KOPT-K1 (cell line): ENCODE measurements around the gene SRSF2.

Source experiments
- H3K27ac ChIP-seq: fragments of 200-600 bp; sonication (generic); 2 replicates; pipeline ENCODE4 v1.5.1; 2016; ENCODE audit warnings: antibody characterized with exemption, mild to moderate bottlenecking, low read depth, low read length; ENCODE audit not compliant: poor library complexity, severe bottlenecking
- H3K36me3 ChIP-seq: fragments of 200-600 bp; sonication (generic); 2 replicates; pipeline ENCODE4 v1.5.1; 2017; ENCODE audit warnings: antibody characterized with exemption, mild to moderate bottlenecking, low read length, moderate library complexity; ENCODE audit not compliant: insufficient read depth
- H3K9me3 ChIP-seq: fragments of 200-600 bp; sonication (generic); 2 replicates; pipeline ENCODE4 v1.5.1; 2017; ENCODE audit warnings: antibody characterized with exemption, low read length, mild to moderate bottlenecking; ENCODE audit not compliant: insufficient read depth, poor library complexity, severe bottlenecking

Gene SRSF2, protein sequence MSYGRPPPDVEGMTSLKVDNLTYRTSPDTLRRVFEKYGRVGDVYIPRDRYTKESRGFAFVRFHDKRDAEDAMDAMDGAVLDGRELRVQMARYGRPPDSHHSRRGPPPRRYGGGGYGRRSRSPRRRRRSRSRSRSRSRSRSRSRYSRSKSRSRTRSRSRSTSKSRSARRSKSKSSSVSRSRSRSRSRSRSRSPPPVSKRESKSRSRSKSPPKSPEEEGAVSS

DNA sequence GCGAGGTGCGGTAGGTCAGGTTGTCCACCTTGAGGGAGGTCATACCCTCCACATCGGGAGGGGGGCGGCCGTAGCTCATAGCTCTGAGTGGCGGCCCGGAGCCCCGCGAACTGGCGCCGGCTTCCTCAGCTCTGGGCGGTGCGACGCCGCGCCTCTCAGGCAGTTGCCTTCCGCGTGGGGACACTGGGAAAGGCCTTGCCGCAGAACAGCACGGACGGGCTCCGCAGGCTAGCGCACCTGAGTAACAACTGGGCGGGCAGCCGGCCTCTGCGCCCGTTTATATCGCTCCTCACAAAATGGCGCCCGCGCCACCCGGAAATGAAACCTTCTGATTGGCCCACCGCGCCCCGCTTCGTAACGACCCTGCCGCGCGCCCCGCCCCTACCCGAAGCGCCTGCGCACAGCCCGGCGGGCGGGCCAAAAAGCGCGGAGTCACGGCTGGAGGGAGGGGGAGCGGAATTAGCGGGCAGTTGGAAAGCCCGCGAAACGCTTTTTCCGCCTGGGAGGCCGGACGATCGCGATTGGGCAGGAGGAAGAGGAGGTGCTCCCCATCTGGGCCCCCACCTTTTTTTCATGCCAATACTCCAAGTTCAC lies at the start of gene SRSF2:
SRSF2 (minus strand) TSS at position 250 of the 594 bp plus-strand sequence; CDS start at position 79, 171 bp downstream.
- Histone ChIP-seq H3K9me3 (no peaks in the 10 kb centered on the region), H3K27ac (peak within 1 kb of the TSS; percentile 97), H3K36me3 (peaks cover 63% of the 10 kb centered on the region)

DNA sequence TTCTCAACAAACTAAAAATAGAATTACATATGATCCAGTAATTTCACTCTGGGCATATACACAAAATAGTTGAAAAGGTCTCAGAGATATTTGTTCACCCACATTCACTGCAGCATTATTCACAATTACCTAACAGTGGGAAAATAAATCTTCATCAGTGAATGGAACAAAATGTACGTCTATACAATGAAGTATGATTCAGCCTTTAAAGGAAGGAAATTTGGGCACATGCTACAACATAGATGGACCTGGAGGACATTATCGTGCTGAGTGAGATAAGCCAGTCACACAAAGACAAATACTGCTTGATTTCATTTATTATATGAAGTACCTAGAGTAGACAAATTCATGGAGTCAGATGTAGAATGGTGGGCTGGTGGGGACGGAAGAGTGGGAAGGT lies 47.8 kb upstream of the SRSF2 start:
- peaks cover 35% of the 10 kb centered on the region for H3K36me3 ChIP-seq
- H3K9me3 ChIP-seq, result no peaks in the 10 kb centered on the region
- H3K27ac ChIP-seq, result no peak overlapping the region

DNA sequence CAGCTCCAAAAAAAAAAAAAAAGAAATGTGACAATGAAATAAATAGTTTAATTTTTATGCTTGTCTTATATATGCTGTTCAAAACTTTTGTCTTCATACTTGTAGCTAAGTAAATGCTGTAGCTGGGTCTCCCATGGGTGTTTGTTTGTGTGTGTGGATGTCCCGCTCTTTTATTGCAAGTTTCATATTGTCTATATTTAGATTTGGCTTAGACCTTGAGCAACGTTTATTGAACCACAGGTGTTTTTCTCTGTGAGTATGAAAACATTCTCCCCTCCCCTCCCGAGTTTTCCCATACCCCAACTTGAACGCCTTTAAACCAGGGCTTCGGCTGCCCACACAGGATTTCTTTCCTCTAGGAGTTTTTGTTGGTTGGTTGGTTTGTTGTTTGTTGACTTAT lies 46.0 kb upstream of the SRSF2 start:
- Histone ChIP-seq H3K9me3 (no peaks in the 10 kb centered on the region), H3K36me3 (peaks cover 48% of the 10 kb centered on the region), H3K27ac (no peak overlapping the region)

DNA sequence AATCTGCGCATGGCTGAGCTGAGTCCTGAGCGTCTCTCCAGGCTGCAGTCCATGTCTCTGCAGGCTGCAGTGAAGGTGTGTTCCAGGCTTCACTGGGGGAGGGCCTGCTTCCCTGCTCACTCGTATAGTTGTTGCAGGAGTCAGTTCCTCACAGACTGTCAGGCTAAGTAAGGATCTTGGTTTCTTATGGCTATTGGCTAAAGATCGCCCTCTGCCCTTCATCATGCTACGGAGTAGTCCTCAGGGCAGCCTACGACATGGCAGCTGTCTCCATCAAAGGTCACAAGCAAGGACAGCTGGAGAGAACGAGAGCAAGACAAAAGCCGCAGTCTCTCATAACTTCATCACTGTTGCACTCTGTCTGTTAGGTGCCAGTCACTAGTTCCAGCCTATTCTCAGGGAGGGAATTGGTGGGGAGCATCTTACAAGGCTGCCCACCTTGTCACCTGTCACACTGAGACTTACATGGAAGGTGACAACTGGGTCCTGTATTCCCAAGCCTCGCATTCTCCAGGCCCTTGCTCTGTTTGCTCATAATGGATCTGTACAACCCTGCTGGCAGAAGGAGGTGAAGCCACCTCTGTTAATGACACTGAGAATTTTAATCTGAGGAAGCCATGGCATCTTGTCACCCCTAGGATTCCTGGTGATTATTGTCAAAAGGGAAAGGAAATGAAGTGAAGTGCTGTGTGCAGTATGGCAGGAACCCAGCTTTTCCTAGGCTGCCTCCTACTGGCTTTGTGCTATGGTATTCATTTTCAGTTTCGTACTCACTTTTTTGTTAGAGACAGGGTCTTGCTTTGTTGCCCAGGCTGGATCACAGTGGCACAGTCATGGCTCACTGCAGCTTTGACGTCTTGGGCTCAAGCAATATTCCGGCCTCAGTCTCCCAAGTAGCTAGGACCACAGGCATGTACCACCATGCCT lies 44.2 kb upstream of the SRSF2 start:
- no peak overlapping the region for H3K27ac ChIP-seq
- peaks cover 60% of the 10 kb centered on the region for H3K36me3 ChIP-seq
- H3K9me3 ChIP-seq, result no peaks in the 10 kb centered on the region

DNA sequence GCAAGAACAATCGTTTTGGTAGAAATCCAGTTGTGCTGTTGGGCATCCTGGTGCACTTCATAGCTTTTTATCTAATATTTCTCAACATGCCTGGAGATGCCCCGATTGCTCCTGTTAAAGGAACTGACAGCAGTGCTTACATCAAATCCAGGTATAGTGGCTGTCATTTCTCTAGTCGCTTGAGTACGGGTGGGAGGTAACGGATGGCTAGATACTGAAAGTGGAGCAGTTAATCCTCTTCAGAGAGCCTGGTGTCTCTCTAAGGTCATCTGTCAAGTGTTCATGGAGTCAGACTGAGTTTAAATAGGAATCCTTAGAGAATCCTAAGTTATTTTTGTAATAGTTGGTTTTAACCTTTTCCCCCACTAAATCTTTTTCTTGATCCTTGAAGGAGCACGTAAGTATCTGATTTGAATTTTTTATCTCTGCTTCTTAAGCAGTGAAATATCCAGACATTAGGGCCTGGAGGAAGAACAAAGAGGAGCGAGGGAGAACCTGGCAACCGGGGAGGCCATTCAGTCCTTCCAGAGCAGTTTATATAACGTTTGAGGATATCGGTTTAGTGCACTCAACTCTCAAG lies 38.0 kb upstream of the SRSF2 start:
- Histone ChIP-seq H3K36me3 (peaks cover 70% of the 10 kb centered on the region), H3K27ac (no peak overlapping the region), H3K9me3 (no peaks in the 10 kb centered on the region)

DNA sequence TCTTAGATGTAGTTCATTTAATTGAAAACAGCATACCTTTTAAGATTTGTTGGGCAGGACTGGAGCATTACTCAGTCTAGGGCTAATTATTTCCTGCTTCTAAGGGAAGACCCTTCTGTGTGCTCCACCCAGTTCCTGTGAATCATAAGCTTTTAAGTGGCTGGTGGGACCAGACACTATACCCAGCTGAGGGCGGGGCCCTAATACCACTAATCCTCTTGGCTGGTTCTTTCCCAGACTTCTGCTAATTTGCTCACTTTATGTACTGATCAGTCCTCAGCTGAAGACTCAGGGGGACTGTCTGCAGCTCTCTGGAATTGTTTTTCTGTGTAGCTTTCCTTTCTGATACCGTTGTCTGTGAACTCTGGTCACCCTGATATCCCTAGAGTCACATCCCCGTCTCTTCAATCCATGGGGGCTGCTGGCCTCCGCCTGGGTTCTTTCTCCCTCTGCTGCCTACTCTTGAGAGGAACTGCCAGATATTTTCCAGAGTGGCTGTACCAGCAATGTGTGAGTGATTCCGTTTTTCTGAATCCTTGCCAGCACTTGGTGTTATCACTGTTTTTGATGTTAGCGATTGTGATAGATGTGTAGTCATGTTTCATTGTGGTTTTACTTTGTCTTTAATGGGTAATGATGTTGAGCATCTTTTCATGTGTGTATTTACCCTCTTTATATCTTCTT lies 35.9 kb upstream of the SRSF2 start:
- H3K27ac ChIP-seq, result peak overlapping the region; percentile 35
- H3K9me3 ChIP-seq, result no peaks in the 10 kb centered on the region
- H3K36me3 ChIP-seq, result peaks cover 71% of the 10 kb centered on the region

DNA sequence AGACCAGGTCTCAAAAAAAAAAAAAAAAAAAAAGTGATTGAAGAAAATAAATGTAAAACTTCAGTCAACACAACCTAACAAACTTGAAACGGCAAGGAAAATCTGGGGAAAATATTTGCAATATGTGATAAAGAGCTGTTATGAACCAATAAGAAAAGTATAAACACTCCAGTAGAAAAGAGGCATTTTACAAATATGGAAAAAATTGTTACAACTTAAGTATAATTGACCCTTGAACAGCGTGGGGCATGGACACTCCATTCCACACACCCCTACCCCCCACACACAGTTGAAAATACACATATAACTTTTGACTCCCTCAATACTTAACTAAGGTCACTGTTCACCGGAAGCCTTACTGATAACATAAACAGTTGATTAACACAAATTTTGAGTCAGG lies 21.4 kb upstream of the SRSF2 start:
- Histone ChIP-seq H3K9me3 (no peaks in the 10 kb centered on the region), H3K27ac (no peak overlapping the region), H3K36me3 (peaks cover 40% of the 10 kb centered on the region)

DNA sequence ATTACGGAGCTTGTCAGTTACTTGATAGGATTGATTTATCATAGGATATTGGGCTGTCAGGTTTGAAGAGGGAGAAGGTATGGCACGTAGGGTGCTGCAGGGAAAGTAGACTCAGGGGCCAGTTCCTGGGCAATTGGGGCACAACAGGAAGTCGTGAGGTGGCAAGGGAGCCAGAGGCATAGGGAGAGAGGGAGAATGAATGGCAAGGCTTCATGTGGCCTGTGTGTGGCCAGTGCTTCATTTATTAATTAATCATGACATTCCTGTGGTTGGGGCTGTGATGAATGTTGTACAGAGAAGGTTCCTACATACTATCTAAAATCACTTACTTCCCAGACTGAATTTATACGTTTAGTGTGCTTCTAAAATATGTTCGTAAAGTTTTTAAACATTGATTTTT lies 20.1 kb upstream of the SRSF2 start:
- no peak overlapping the region for H3K27ac ChIP-seq
- H3K9me3 ChIP-seq, result no peaks in the 10 kb centered on the region
- H3K36me3 ChIP-seq, result peaks cover 40% of the 10 kb centered on the region

DNA sequence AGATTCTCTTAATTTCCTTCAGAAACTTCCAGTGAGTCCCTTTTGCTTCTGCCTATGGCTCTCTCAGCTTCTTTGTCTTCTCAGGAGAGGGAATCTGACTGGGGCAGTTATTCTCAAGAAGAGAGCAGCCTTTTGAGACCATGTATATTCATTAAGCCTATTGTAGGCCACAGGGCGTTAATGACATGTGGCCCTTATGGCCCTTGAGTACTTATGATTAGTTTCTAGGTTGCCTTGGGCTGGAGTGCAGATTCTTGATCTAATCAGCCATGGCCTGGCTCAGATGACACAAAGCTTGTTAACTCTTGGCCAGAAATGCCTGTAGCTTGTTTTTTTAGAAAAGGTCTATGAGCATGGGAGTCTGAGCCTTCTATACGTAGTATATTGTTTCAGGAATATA lies 18.2 kb upstream of the SRSF2 start:
- peaks cover 32% of the 10 kb centered on the region for H3K36me3 ChIP-seq
- no peaks in the 10 kb centered on the region for H3K9me3 ChIP-seq
- no peak overlapping the region for H3K27ac ChIP-seq

DNA sequence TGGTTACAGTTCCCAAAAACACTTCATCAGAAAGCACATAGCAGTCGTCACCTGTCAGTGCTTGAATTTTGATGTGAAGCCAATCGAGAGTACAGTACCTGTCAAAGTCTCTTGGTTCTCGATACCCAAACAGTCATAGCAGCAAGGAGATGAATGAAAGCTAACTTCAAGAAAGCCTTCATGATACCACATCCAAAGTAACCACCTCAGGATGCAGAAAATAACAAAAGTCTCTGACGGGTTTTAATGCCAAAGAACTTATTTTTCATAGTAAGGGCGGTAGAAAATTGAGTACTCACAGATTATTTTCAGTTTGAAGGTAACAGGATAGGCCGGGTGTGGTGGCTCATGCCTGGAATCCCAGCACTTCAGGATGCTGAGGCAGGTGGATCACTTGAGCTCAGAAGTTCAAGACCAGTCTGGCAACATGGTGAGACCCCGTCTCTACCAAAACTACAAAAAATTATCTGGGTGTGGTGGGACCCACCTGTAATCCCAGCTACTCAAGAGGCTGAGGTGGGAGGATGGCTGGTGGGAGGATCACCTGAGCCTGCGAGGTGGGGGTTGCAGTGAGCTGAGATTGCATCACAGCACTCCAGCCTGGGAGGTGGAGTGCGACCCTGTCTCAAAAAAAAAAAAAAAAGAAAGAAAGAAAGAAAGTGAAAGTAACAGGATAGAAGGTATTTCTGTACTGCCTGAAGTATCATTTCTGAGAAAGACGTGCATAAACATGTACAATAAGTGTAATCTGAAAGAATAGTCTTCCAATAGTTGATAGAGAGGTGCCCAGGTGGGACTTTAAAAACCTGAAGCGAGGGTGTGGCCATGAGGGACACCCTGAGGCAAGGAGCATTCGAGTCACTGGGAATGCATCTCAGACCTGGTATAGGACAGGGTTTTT lies 16.2 kb upstream of the SRSF2 start:
- peaks cover 34% of the 10 kb centered on the region for H3K36me3 ChIP-seq
- peak overlapping the region; percentile 65 for H3K27ac ChIP-seq
- no peaks in the 10 kb centered on the region for H3K9me3 ChIP-seq

DNA sequence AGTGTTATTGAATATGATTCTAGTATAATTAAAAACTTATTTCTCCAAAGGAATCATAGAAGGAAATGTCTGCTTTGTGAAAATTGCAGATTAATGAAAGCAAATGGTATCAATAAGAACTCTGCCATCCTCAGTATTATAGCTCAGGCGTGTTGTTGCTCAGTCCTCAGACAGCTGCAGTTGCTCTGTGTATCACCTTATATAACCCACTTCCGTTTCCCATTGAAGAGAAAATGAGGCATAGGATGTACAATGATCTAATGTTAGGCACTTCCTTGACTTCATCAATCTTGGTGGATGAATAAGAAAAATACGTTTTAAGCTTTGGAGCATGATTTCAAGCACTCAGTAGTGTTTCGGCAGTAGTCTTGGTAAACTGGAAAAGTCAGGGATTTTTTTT lies 14.9 kb upstream of the SRSF2 start:
- peaks cover 43% of the 10 kb centered on the region for H3K36me3 ChIP-seq
- peak overlapping the region; percentile 65 for H3K27ac ChIP-seq
- no peaks in the 10 kb centered on the region for H3K9me3 ChIP-seq

DNA sequence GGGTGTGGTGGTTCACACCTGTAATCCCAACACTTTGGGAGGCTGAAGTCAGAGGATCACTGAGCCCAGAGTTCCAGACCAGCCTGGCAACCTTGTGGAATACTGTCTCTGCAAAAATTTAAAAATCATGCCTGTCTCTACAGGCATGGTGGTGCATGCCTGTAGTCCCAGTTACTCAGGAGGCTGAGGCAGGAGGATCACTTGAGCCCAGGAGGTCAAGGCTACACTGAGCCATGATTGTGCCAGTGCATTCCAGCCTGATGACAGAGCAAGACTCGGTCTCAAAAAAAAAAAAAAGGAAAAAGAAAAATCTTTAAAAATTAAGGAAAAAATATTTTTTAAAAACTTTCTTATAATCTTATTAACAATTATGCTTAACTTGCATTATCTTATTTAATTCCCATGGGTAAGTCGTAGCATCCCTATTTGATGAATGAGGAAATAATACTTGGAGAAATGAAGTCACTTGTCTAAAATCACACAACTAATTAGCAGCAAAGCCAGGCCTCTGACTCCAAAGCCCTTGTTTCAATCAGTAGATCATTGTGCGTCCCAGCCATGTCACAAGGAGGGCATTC lies 14.4 kb upstream of the SRSF2 start:
- peak overlapping the region; percentile 65 for H3K27ac ChIP-seq
- peaks cover 44% of the 10 kb centered on the region for H3K36me3 ChIP-seq
- H3K9me3 ChIP-seq, result no peaks in the 10 kb centered on the region

DNA sequence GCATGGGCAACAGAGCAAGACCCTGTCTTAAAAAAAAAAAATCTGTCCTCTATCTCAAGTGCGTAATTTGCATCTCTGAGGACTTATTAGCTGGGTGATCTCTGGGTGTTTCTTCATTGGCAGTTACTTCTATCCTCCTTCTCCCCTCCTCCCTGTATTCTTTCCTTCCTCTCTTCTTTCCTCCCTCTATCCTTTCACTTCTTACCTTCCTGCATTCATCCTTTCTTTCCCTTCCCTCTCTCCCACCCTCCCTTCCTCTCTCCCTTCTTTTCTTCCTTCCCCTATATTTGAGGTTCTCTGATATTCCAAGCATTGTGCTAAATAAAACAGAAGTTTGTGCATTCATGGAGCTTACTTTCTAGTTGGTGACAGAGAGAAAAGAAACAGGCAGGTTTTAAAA lies 11.5 kb upstream of the SRSF2 start:
- Histone ChIP-seq H3K9me3 (no peaks in the 10 kb centered on the region), H3K36me3 (peaks cover 57% of the 10 kb centered on the region), H3K27ac (no peak overlapping the region)
